Stimulated activated CD4-positive, alpha-beta T cell treated with anti-CD3 and anti-CD28 coated beads, Interleukin-12 subunit alpha, Interleukin-12 subunit beta, amount 100 ng/mL, for 48 hours (primary cell): ENCODE data around the gene PCDHGA9.
A peak's percentile ranks its signal among the peaks of the same experiment; 100 is the strongest.
"Not testable (repeated sequence)": the region's sequence is repeated elsewhere in the genome, so short reads cannot be mapped to it uniquely, and the experiment has no call there.

Experiments
- DNase-seq, 3 donors: peaks; one replicate each; pipeline ENCODE4 v3.0.0-alpha.2; 2020; ENCODE audit warnings: low read depth in 2 of 3, low spot score in 1 of 3

Gene PCDHGA9

DNA sequence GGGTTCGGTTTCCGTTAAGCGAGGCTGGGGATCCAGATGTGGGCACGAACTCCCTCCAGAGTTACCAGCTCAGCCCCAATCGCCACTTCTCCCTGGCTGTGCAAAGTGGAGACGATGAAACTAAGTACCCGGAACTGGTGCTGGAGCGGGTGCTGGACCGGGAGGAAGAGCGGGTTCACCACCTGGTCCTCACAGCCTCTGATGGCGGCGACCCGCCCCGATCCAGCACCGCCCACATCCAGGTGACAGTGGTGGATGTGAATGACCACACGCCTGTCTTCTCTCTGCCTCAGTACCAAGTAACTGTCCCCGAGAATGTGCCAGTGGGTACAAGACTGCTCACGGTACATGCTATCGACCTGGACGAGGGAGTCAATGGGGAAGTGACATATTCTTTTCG lies 19.2 kb upstream of the PCDHGA9 start:
- no peak for DNase-seq

DNA sequence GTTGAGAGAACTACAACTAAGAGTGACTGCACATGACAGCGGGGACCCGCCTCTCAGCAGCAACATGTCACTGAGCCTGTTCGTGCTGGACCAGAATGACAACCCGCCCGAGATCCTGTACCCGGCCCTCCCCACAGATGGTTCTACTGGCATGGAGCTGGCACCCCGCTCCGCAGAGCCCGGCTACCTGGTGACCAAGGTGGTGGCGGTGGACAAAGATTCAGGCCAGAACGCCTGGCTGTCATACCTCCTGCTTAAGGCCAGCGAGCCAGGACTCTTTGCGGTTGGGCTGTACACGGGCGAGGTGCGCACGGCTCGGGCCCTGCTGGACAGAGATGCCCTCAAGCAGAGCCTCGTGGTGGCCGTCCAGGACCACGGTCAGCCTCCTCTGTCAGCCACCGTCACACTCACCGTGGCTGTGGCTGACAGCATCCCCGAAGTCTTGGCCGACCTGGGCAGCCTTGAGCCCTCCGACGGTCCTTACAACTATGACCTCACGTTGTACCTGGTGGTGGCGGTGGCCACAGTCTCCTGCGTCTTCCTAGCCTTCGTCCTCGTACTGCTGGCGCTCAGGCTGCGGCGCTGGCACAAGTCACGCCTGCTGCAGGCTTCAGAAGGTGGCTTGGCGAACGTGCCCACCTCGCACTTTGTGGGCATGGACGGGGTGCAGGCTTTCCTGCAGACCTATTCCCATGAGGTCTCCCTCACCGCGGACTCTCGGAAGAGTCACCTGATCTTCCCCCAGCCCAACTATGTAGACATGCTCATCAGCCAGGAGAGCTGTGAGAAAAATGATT lies 17.9 kb upstream of the PCDHGA9 start:
- DNase-seq: no peak

- DNase-seq: not testable (repeated sequence)
Observed at GRCh38 chr5:141387557-141388311, 14.8 kb upstream of the PCDHGA9 start, which contains the start of gene PCDHGB4. Gene PCDHGB4, plus strand, starts transcription at chr5:141387698. Its CDS starts 187 bp downstream, at chr5:141387885.

- no peak for DNase-seq
Observed at GRCh38 chr5:141388661-141389060, 13.9 kb upstream of the PCDHGA9 start.

- DNase-seq: no peak
Observed at GRCh38 chr5:141389153-141390042, 13.2 kb upstream of the PCDHGA9 start.

DNA sequence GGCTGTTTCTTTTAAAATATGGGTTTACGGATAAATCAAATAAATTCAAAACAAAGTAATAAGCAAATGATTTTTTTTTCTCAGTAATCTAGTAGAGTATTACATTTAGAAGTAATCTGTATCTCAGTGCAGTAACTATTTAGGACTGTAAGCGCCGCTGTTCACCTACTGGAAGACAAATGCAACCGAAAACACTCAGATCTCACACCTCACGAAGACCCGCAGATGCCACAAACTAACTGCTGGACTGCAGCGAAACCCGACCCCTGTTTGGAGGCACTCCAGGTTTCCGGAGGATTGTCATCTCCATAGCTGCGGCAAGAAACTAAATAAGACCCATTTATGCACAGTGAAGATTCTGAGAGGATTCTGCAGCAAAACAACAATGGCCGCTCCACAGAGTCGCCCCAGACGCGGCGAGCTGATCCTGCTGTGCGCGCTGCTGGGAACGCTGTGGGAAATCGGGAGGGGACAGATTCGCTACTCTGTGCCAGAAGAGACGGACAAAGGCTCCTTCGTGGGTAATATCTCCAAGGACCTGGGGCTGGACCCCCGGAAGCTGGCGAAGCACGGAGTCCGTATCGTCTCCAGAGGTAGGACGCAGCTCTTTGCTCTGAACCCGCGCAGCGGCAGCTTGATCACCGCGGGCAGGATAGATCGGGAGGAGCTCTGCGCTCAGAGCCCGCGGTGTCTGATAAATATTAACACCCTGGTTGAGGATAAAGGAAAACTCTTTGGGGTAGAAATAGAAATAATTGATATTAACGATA lies 10.0 kb upstream of the PCDHGA9 start, which contains the start of gene PCDHGA8:
Gene PCDHGA8, plus strand, starts transcription at position 205 of the 770 bp plus-strand sequence. Its CDS starts 181 bp downstream, at position 386.
- DNase-seq: no peak

DNA sequence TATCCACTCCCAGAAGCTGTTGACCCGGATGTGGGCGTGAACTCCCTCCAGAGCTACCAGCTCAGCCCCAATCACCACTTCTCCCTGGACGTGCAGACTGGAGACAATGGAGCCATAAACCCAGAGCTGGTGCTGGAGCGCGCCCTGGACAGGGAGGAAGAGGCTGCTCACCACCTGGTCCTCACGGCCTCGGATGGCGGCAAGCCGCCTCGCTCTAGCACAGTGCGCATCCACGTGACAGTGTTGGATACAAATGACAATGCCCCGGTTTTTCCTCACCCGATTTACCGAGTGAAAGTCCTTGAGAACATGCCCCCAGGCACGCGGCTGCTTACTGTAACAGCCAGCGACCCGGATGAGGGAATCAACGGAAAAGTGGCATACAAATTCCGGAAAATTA lies 9.3 kb upstream of the PCDHGA9 start:
- DNase-seq: no peak

DNA sequence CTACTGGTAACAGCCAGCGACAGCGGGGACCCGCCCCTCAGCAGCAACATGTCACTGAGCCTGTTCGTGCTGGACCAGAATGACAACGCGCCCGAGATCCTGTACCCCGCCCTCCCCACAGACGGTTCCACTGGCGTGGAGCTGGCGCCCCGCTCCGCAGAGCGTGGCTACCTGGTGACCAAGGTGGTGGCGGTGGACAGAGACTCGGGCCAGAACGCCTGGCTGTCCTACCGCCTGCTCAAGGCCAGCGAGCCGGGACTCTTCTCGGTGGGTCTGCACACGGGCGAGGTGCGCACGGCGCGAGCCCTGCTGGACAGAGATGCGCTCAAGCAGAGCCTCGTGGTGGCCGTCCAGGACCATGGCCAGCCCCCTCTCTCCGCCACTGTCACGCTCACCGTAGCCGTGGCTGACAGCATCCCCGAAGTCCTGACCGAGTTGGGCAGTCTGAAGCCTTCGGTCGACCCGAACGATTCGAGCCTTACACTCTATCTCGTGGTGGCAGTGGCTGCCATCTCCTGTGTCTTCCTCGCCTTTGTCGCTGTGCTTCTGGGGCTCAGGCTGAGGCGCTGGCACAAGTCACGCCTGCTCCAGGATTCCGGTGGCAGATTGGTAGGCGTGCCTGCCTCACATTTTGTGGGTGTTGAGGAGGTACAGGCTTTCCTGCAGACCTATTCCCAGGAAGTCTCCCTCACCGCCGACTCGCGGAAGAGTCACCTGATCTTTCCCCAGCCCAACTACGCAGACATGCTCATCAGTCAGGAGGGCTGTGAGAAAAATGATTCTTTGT lies 8.0 kb upstream of the PCDHGA9 start:
- DNase-seq: not testable (repeated sequence)

DNA sequence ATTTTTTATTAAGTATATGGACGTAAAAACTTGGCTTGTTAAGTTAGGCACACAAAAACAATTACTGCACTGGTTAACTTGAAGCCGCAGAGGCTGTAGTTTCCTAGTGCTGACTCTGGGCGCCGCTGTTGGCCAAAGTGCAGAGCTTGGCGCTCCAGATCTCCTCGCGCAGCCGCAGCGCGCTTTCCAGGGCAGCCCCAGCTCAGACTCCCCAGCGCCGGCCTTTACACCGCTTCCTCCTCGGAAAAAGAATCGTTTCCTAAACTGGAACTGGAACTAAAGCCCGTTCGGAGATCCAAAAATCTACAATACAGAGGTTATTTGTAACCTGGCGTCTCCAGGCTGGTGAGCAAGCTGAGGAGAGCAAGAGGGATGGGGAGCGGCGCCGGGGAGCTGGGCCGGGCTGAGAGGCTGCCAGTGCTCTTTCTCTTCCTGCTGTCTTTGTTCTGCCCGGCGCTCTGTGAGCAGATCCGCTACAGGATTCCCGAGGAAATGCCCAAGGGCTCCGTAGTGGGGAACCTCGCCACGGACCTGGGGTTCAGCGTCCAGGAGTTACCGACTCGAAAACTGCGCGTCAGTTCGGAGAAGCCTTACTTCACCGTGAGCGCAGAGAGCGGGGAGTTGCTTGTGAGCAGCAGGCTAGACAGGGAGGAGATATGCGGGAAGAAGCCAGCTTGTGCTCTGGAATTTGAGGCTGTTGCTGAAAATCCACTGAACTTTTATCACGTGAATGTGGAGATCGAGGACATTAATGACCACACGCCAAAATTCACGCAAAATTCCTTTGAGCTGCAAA lies 4.6 kb upstream of the PCDHGA9 start, which contains the start of gene PCDHGB5:
Gene PCDHGB5, plus strand, starts transcription at position 192 of the 796 bp plus-strand sequence. Its CDS starts 181 bp downstream, at position 373.
- not testable (repeated sequence) for DNase-seq

GRCh38 chr5:141398608-141399007 lies 4.0 kb upstream of the PCDHGA9 start:
- DNase-seq: no peak

- no peak for DNase-seq
Observed at GRCh38 chr5:141399555-141400258, 2.9 kb upstream of the PCDHGA9 start.

DNA sequence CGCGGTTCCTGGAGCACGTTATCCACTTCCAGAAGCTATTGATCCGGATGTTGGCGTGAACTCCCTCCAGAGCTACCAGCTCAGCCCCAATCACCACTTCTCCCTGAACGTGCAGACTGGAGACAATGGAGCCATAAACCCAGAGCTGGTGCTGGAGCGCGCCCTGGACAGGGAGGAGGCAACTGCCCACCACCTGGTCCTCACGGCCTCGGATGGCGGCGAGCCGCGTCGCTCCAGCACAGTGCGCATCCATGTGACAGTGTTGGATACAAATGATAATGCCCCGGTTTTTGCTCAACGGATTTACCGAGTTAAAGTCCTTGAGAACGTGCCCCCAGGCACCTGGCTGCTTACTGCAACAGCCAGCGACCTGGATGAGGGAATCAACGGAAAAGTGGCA lies 809 bp downstream of the PCDHGA9 start:
- no peak for DNase-seq

- peak in 1 of 3 donors; percentile 25 for DNase-seq
Observed at GRCh38 chr5:141407790-141408505, 5.4 kb downstream of the PCDHGA9 start, which contains the start of gene PCDHGB6. Gene PCDHGB6, plus strand, starts transcription at chr5:141408021. Its CDS starts 182 bp downstream, at chr5:141408203.

- no peak for DNase-seq
Observed at GRCh38 chr5:141409598-141410306, 7.2 kb downstream of the PCDHGA9 start.

- no peak for DNase-seq
Observed at GRCh38 chr5:141411575-141411974, 9.0 kb downstream of the PCDHGA9 start.

- DNase-seq: peak in 1 of 3 donors; percentile 33
Observed at GRCh38 chr5:141412854-141413539, 10.4 kb downstream of the PCDHGA9 start, which contains the start of gene PCDHGA10. Gene PCDHGA10, plus strand, starts transcription at chr5:141412987. Its CDS starts 189 bp downstream, at chr5:141413176.
